D721Med (cell line): ENCODE results near the gene SUPT6H.

ENCODE experiments used
- DNase-seq: peaks from one replicate; pipeline ENCODE4 v3.0.0; 2011; ENCODE audit warnings: low spot score; ENCODE audit not compliant: insufficient read length
- FAIRE-seq: peaks from 2 replicates; lab custom pipeline; 2011; peaks lifted over from hg19 to GRCh38; lab: Jason Lieb, UNC
- CTCF ChIP-seq: IDR thresholded peaks from 2 replicates; pipeline ENCODE4 v1.5.1; 2012; ENCODE audit warnings: mild to moderate bottlenecking, control low read depth; ENCODE audit not compliant: insufficient read depth; ENCODE audit errors: missing control alignments

Gene SUPT6H

GRCh38 chr17:28635506-28635905, 26.5 kb upstream of the SUPT6H start:
- no peak for FAIRE-seq
- DNase-seq = no peak
- TF ChIP-seq CTCF = no peak

GRCh38 chr17:28641579-28641978, 20.4 kb upstream of the SUPT6H start:
- no peak for TF ChIP-seq CTCF
- DNase-seq (no peak), FAIRE-seq (no peak)

- DNase-seq (peak; percentile 40), FAIRE-seq (no peak)
- TF ChIP-seq CTCF = peak; percentile 22
Observed at GRCh38 chr17:28643983-28644786, 17.8 kb upstream of the SUPT6H start.

GRCh38 chr17:28644787-28645575, 17.0 kb upstream of the SUPT6H start, which contains the start of gene BLTP2:
Gene BLTP2 (minus strand): TSS chr17:28645158. CDS start chr17:28645056, 102 bp downstream.
- FAIRE-seq = no peak
- DNase-seq = peak; percentile 90
- TF ChIP-seq CTCF = no peak

GRCh38 chr17:28645576-28645939, 16.4 kb upstream of the SUPT6H start:
- DNase-seq (no peak), FAIRE-seq (no peak)
- no peak for TF ChIP-seq CTCF

GRCh38 chr17:28646039-28646754, 15.8 kb upstream of the SUPT6H start:
- DNase-seq = no peak
- FAIRE-seq = no peak

More at GRCh38 chr17:28646039-28646754, 15.8 kb upstream of the SUPT6H start:
- TF ChIP-seq CTCF = no peak
